Measurements from ENCODE around the gene AMOTL1.

Gene AMOTL1

DNA sequence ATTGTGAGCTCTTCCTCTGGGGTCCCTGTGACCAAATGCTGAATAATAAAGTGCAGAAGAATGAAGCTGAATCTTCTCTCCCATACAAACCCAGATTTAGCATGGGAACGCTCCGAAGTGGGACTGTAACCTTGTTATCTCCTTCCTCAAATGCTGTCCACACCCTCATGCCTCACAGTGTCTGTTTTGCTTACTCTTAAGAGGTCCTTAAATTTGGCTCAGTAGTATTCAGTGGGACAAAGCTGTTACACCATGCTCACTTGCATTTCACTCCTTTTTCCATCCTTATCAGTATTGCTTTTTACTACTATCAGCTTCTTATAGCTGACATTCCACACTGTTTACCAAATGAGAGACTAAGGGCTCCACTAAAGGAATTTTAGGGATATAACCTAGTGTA lies 13.8 kb upstream of the AMOTL1 start:
- ChIA-PET POLR2A (no interaction called here), CTCF (interaction anchor here (1.2 to 2.0 kb wide), 4 partner anchors 8 to 132 kb away, joined by 3 to 9 read pairs (median 6); partner anchors contain the start of gene AMOTL1)
- DNase-seq (ENCODE audit: low read depth, low spot score) = no peak
- TF ChIP-seq, protein P1, sequence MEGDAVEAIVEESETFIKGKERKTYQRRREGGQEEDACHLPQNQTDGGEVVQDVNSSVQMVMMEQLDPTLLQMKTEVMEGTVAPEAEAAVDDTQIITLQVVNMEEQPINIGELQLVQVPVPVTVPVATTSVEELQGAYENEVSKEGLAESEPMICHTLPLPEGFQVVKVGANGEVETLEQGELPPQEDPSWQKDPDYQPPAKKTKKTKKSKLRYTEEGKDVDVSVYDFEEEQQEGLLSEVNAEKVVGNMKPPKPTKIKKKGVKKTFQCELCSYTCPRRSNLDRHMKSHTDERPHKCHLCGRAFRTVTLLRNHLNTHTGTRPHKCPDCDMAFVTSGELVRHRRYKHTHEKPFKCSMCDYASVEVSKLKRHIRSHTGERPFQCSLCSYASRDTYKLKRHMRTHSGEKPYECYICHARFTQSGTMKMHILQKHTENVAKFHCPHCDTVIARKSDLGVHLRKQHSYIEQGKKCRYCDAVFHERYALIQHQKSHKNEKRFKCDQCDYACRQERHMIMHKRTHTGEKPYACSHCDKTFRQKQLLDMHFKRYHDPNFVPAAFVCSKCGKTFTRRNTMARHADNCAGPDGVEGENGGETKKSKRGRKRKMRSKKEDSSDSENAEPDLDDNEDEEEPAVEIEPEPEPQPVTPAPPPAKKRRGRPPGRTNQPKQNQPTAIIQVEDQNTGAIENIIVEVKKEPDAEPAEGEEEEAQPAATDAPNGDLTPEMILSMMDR (IDR thresholded peaks at IDR 0.05; ENCODE audit: insufficient read depth, low read length, missing control alignments) = no peak
- no peak overlapping the region for H3K4me3 ChIP-seq (ENCODE audit: low read depth, low read length)

DNA sequence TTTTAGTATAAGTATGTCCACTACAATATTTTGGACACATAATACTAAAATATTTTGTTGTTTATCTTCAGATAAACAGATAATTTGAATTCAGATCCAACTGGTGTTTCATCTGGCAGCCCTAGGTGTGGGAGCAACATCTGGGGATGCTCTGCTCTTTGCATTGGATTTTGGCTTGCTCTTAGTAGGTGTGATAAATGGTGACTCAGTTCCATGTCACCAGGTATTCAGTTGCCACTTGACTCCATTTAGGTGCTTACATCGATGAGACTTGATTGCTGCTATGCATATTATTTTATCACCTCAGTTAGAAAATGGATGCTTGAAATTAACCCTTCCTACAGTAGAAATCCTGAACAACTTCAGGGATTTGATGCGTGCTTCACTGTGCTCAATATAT lies 13.3 kb upstream of the AMOTL1 start:
- DNase-seq (ENCODE audit: low read depth, low spot score) = no peak
- ChIA-PET CTCF (interaction anchor here (1.2 to 2.0 kb wide), 4 partner anchors 14 to 132 kb away, joined by 3 to 8 read pairs (median 4); partner anchors contain the start of gene AMOTL1), POLR2A (no interaction called here)
- TF ChIP-seq, protein P1 (IDR thresholded peaks at IDR 0.05; ENCODE audit: insufficient read depth, low read length, missing control alignments) = no peak
- no peak overlapping the region for H3K4me3 ChIP-seq (ENCODE audit: low read depth, low read length)

DNA sequence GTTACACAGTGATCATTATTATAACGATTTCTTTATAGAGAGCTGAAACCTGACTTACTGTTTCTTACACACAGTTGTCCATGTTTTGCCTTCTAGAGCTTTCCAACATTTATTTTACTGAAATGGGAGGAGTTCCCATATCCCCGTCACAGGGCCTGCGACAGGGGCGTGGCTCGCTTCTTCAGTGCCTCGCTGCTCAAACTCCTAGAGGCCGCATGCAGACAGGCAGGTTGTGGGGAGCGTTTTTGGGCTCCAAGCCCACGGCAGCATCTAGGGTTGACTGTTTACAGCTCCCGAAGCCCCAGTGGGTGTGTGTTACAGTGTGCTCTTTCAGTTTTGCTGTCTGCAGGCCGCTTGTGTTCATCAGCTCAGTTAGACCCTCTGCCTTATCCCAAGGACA lies 12.7 kb upstream of the AMOTL1 start:
- DNase-seq (ENCODE audit: low read depth, low spot score) = no peak
- ChIA-PET POLR2A (no interaction called here), CTCF (interaction anchor here (0.7 to 2.0 kb wide), 6 partner anchors 10 to 213 kb away, joined by 3 to 8 read pairs (median 4); partner anchors contain the start of gene AMOTL1)
- TF ChIP-seq, protein P1 (IDR thresholded peaks at IDR 0.05; ENCODE audit: insufficient read depth, low read length, missing control alignments) = no peak
- H3K4me3 ChIP-seq (ENCODE audit: low read depth, low read length) = no peak overlapping the region

DNA sequence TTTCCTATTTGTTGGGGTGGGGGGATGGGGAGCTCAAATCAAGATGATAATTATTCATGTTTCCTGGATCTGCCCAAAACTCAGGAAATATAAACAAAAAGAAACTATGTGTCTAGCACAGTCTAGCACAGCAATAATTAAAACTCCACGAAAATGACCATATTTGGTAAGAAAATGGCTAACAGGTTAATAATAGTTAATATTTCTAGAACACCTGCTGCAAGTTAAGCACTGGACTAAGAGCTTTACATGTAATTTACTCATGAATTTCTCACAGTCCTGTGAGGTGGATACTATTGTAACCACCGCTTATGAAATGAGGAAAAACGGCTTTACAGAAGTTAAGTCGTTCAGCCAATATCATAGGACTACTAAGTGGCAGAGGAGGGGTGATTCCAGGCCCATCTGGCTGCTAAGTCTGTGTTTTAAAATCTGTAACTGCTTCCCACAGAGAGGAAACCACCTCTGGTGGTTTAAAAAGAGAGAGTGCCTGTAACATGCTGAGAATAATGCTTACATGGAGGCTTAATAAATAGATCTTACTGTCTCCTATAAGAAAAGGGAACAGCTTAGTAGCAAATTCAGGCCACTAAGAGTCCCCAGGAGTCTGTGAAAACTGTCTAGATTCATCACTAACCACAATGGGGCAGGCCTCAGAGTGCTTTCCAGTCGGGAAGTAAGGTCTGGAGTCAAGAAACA lies 11.0 kb upstream of the AMOTL1 start:
- TF ChIP-seq, protein P1 (IDR thresholded peaks at IDR 0.05; ENCODE audit: insufficient read depth, low read length, missing control alignments) = no peak
- DNase-seq (ENCODE audit: low read depth, low spot score) = no peak
- ChIA-PET POLR2A (no interaction called here), CTCF (interaction anchor here (0.6 to 2.1 kb wide), 6 partner anchors 11 to 211 kb away, joined by 3 to 19 read pairs (median 4); no protein-coding TSS in a partner anchor)
- H3K4me3 ChIP-seq (ENCODE audit: low read depth, low read length) = no peak overlapping the region

DNA sequence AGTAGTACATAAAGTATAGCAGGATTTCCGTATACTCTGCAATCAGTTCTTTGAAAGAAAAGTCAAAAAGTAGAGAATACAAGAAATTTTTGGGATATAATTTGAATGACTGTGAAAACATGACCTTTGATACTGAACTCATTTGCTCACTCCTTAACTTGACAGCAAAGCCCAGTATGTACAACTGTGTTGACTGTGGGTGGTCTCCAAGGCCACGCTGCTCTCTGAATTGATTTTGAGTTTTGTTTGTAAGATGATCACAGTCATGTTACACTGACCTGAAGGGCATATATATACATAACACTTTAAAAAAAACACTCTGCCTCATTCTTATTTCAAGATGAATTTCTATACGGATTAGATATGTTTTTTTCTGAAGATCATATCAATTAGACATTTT lies 9.5 kb upstream of the AMOTL1 start:
- no peak for DNase-seq (ENCODE audit: low read depth, low spot score)
- POLR2A ChIA-PET = no interaction called here
- TF ChIP-seq, protein P1 (IDR thresholded peaks at IDR 0.05; ENCODE audit: insufficient read depth, low read length, missing control alignments) = no peak
- CTCF ChIA-PET = interaction anchor here (2.1 kb wide), 1 partner anchor 16 kb away, joined by 19 read pairs; no protein-coding TSS in a partner anchor
- no peak overlapping the region for H3K4me3 ChIP-seq (ENCODE audit: low read depth, low read length)

DNA sequence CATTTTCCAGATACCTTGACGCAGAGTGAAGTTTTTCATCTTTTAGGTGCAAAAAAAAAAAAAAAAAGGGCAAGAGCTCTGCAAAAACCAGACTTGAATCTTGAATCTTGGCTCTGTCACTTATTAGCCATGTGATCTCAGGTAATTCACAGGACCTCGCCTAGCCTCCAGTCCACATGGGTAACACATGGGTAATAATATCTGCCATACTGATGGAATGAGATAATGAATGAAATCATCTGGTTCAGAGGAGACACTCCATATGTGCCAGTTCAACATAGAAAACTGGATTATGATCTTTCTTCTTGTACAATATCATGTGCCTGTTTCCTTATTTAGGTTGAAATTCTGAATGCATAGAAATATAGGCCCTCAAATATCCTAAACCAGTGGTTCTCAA lies 8.6 kb upstream of the AMOTL1 start:
- POLR2A ChIA-PET = no interaction called here
- TF ChIP-seq, protein P1 (IDR thresholded peaks at IDR 0.05; ENCODE audit: insufficient read depth, low read length, missing control alignments) = no peak
- CTCF ChIA-PET = interaction anchor here (1.3 kb wide), 2 partner anchors 17 to 136 kb away, joined by 3 read pairs; no protein-coding TSS in a partner anchor
- no peak for DNase-seq (ENCODE audit: low read depth, low spot score)
- H3K4me3 ChIP-seq (ENCODE audit: low read depth, low read length) = no peak overlapping the region

Data from AG04449 (cell line).